Keratinocyte (primary cell): ENCODE measurements around the gene MARCHF3. TPM values are rescaled to one million over a fixed set of nuclear protein-coding genes. Genes with fewer than 3 reads are reported as not detected.

Experiments used
- DNase-seq: peaks from one replicate; pipeline ENCODE4 v3.0.0-alpha.2; 2011; ENCODE audit warnings: low read depth, missing footprints, low spot score
- FAIRE-seq: peaks from 2 replicates; lab custom pipeline; 2011; peaks lifted over from hg19 to GRCh38; lab: Jason Lieb, UNC
- H2AFZ ChIP-seq: 2 replicates; pipeline ENCODE4 v1.6.0; 2012; ENCODE audit warnings: low read length, control low read depth, inconsistent platforms; ENCODE audit not compliant: control insufficient read depth
- H3K27ac ChIP-seq: 2 replicates; pipeline ENCODE4 v1.5.1; 2011; ENCODE audit warnings: low read length; ENCODE audit not compliant: control insufficient read depth, insufficient read depth
- H3K27me3 ChIP-seq: 3 replicates; pipeline ENCODE4 v1.6.0; 2011; ENCODE audit warnings: low read length; ENCODE audit not compliant: control insufficient read depth, insufficient read depth; ENCODE audit errors: extremely low read depth
- H3K36me3 ChIP-seq, 2 experiments: 2 replicates in 1 of 2; 3 replicates in 1 of 2; pipeline ENCODE4 v1.5.1; 2011; ENCODE audit warnings: low read length in 2 of 2, mild to moderate bottlenecking in 1 of 2; ENCODE audit not compliant: control insufficient read depth in 2 of 2, insufficient read depth in 2 of 2; ENCODE audit errors: extremely low read depth in 1 of 2
- H3K4me1 ChIP-seq: 3 replicates; pipeline ENCODE4 v1.5.1; 2011; ENCODE audit warnings: low read length; ENCODE audit not compliant: control insufficient read depth, insufficient read depth; ENCODE audit errors: extremely low read depth
- H3K4me2 ChIP-seq: 3 replicates; pipeline ENCODE4 v1.6.0; 2011; ENCODE audit warnings: low read depth, low read length; ENCODE audit not compliant: control insufficient read depth, insufficient read depth; ENCODE audit errors: extremely low read depth
- H3K4me3 ChIP-seq, 3 experiments: fragments of 200-600 bp in 1 of 3; sonication (generic) in 1 of 3; 2 replicates in 2 of 3; 3 replicates in 1 of 3; pipeline ENCODE4 v1.5.1; 2011 to 2016; ENCODE audit warnings: low read length in 3 of 3, mild to moderate bottlenecking in 3 of 3, control low read depth in 2 of 3, inconsistent platforms in 1 of 3, low read depth in 1 of 3, mixed read lengths in 1 of 3, mixed run types in 1 of 3, moderate library complexity in 1 of 3; ENCODE audit not compliant: control insufficient read depth in 2 of 3, insufficient read depth in 2 of 3; ENCODE audit errors: extremely low read depth in 1 of 3
- H3K79me2 ChIP-seq: 2 replicates; pipeline ENCODE4 v1.6.0; 2012; ENCODE audit warnings: low read length; ENCODE audit not compliant: control insufficient read depth, insufficient read depth
- H3K9ac ChIP-seq: 3 replicates; pipeline ENCODE4 v1.6.0; 2011; ENCODE audit warnings: low read length; ENCODE audit not compliant: control insufficient read depth, insufficient read depth; ENCODE audit errors: extremely low read depth
- H3K9me1 ChIP-seq: 3 replicates; pipeline ENCODE4 v1.6.0; 2011; ENCODE audit warnings: low read length; ENCODE audit not compliant: control insufficient read depth, insufficient read depth; ENCODE audit errors: extremely low read depth
- H3K9me3 ChIP-seq: 2 replicates; pipeline ENCODE4 v1.5.1; 2012; ENCODE audit warnings: low read depth, low read length; ENCODE audit not compliant: control insufficient read depth
- H4K20me1 ChIP-seq: 3 replicates; pipeline ENCODE4 v1.6.0; 2011; ENCODE audit warnings: low read length; ENCODE audit not compliant: control insufficient read depth, insufficient read depth; ENCODE audit errors: extremely low read depth
- EZH2 ChIP-seq: IDR thresholded peaks from one replicate; pipeline ENCODE4 v1.6.1; 2012; ENCODE audit warnings: inconsistent platforms, mild to moderate bottlenecking, low read length, moderate library complexity
- dilution Hi-C: fragments of 300-500 bp; cut with MboI; formaldehyde crosslinking; loops from one replicate; pipeline ENCODE4 v1.7.0; 2020; ENCODE audit warnings: low sequenced_read_pairs; ENCODE audit not compliant: extremely low pct_ligation_motif_present
- polyA plus RNA-seq, 5 experiments: library from polyadenylated mRNA; depleted of rRNA in 3 of 5; stranded (reverse) in 3 of 5; stranded (forward) in 1 of 5; unstranded in 1 of 5; fragments of >200 nt; gene quantifications; 1 replicate in 1 of 5; 2 replicates in 3 of 5; 3 replicates in 1 of 5; pipeline versions ENCODE4 v1.2.1 to v1.2.3, GENCODE V29; 2011 to 2012; ENCODE audit warnings: missing spikeins in 2 of 5, low read depth in 1 of 5, low replicate concordance in 1 of 5
- TF ChIP-seq, protein P1 (sequence below), 3 experiments: IDR thresholded peaks in 1 of 3; conservative IDR thresholded peaks in 1 of 3; optimal IDR thresholded peaks in 1 of 3; 2 replicates in 2 of 3; 3 replicates in 1 of 3; pipeline versions ENCODE3 to v1.5.1; 2011; ENCODE audit warnings: low read length in 3 of 3, mild to moderate bottlenecking in 3 of 3, moderate library complexity in 2 of 3, control low read depth in 1 of 3, inconsistent platforms in 1 of 3; ENCODE audit not compliant: insufficient read depth in 2 of 3; ENCODE audit errors: extremely low read depth in 1 of 3

The MARCHF3 gene
- polyA plus RNA-seq, 1 donor (not counting 4 experiments of a cell fraction or from before 2014, with no cell fraction given), result 0.45 TPM

DNA sequence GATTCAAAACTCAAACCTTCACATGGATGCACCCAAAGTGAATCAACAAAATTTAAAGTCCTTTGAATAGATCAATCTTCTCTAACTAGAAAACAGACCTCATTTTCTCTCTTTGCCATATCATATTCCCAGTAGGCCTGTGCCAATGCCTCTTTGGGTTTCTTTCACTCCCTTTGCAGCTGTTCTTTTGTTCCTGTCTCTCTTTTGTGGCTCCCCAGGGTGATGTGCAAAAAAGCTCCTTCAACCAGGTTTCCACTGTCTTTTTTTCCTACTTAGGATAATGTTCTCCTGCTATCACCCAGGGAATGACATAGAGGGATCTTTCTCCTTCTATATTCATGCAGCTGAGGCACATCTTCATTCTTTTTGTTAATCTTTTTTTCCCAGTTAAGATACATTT is 54.6 kb downstream of the MARCHF3 start:
- Histone ChIP-seq H3K4me1 (no peaks in the 10 kb centered on the region), H3K9me1 (no peaks in the 10 kb centered on the region), H4K20me1 (no peaks in the 10 kb centered on the region), H3K4me2 (no peak overlapping the region), H3K9ac (no peak overlapping the region), H3K27me3 (no peaks in the 10 kb centered on the region), H3K4me3 (no peak overlapping the region), H2AFZ (no peak overlapping the region), H3K9me3 (no peaks in the 10 kb centered on the region), H3K36me3 (no peaks in the 10 kb centered on the region), H3K79me2 (no peaks in the 10 kb centered on the region), H3K27ac (no peak overlapping the region)
- DNase-seq (no peak), FAIRE-seq (no peak)
- dilution Hi-C loops, result no loop called here
- TF ChIP-seq, protein P1, sequence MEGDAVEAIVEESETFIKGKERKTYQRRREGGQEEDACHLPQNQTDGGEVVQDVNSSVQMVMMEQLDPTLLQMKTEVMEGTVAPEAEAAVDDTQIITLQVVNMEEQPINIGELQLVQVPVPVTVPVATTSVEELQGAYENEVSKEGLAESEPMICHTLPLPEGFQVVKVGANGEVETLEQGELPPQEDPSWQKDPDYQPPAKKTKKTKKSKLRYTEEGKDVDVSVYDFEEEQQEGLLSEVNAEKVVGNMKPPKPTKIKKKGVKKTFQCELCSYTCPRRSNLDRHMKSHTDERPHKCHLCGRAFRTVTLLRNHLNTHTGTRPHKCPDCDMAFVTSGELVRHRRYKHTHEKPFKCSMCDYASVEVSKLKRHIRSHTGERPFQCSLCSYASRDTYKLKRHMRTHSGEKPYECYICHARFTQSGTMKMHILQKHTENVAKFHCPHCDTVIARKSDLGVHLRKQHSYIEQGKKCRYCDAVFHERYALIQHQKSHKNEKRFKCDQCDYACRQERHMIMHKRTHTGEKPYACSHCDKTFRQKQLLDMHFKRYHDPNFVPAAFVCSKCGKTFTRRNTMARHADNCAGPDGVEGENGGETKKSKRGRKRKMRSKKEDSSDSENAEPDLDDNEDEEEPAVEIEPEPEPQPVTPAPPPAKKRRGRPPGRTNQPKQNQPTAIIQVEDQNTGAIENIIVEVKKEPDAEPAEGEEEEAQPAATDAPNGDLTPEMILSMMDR (optimal IDR thresholded peaks at IDR 0.05 in 1 of 3, IDR thresholded peaks at IDR 0.05 in 1 of 3, conservative IDR thresholded peaks at IDR 0.05 in 1 of 3; ENCODE audit: extremely low read depth in 1 of 3, insufficient read depth in 2 of 3, low read length in 3 of 3), result no peak
- TF ChIP-seq EZH2, result no peak

DNA sequence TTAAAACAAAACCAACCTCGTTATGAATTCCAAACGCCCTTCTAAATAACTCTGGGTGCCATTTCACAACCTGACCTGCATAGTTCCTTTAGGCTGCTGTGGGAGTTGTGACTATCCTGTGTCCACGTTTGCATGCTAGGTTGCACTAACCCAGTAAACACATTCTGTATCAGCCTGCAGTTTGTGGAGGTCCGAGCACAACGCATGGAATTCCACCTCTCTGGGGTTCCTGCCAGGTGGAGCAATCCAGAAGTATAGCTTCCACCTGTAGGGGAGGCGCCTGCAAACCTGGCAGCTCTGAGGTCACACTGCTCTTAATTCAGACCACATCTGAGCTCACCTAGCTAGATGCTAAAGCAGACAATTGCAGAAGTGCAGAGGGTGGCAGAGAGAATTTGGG is 57.2 kb downstream of the MARCHF3 start:
- H3K27me3 ChIP-seq, result no peaks in the 10 kb centered on the region
- no peaks in the 10 kb centered on the region for H3K79me2 ChIP-seq
- no peaks in the 10 kb centered on the region for H3K4me1 ChIP-seq
- no peak for FAIRE-seq
- no peak overlapping the region for H3K9ac ChIP-seq
- TF ChIP-seq EZH2, result no peak
- TF ChIP-seq, protein P1 (optimal IDR thresholded peaks at IDR 0.05 in 1 of 3, IDR thresholded peaks at IDR 0.05 in 1 of 3, conservative IDR thresholded peaks at IDR 0.05 in 1 of 3; ENCODE audit: extremely low read depth in 1 of 3, insufficient read depth in 2 of 3, low read length in 3 of 3), result no peak
- no peak overlapping the region for H2AFZ ChIP-seq
- H3K4me2 ChIP-seq, result no peak overlapping the region
- H3K36me3 ChIP-seq, result no peaks in the 10 kb centered on the region
- no peaks in the 10 kb centered on the region for H3K9me3 ChIP-seq
- no peaks in the 10 kb centered on the region for H3K9me1 ChIP-seq
- no peak overlapping the region for H3K4me3 ChIP-seq
- DNase-seq, result no peak
- dilution Hi-C loops, result no loop called here
- no peaks in the 10 kb centered on the region for H4K20me1 ChIP-seq
- H3K27ac ChIP-seq, result no peak overlapping the region
